ENCODE data around the gene FAM20A.
"Not testable (repeated sequence)": the region's sequence is repeated elsewhere in the genome, so short reads cannot be mapped to it uniquely, and the experiment has no call there.

FAM20A gene

GRCh38 chr17:68564415-68565111 is 36.6 kb downstream of the FAM20A start:
- DNase-seq = no peak

- no peak for DNase-seq
Measured at GRCh38 chr17:68562736-68563135, 38.4 kb downstream of the FAM20A start.

GRCh38 chr17:68560966-68561720 is 40.0 kb downstream of the FAM20A start:
- DNase-seq = no peak

- no peak for DNase-seq
Measured at GRCh38 chr17:68559316-68559715, 41.9 kb downstream of the FAM20A start.

- DNase-seq = no peak
Measured at GRCh38 chr17:68556551-68556950, 44.6 kb downstream of the FAM20A start.

GRCh38 chr17:68544111-68544915 is 56.9 kb downstream of the FAM20A start:
- no peak for DNase-seq

- DNase-seq = no peak
Measured at GRCh38 chr17:68542698-68543463, 58.3 kb downstream of the FAM20A start.

GRCh38 chr17:68541816-68542215 is 59.4 kb downstream of the FAM20A start:
- no peak for DNase-seq

GRCh38 chr17:68540981-68541380 is 60.2 kb downstream of the FAM20A start:
- DNase-seq = no peak

- no peak for DNase-seq
Measured at GRCh38 chr17:68539548-68540467, 61.4 kb downstream of the FAM20A start.

- no peak for DNase-seq
Measured at GRCh38 chr17:68535922-68536321, 65.2 kb downstream of the FAM20A start.

GRCh38 chr17:68534695-68535088 is 66.5 kb downstream of the FAM20A start:
- no peak for DNase-seq

GRCh38 chr17:68533887-68534694 is 67.1 kb downstream of the FAM20A start:
- no peak for DNase-seq

GRCh38 chr17:68532826-68533225 is 68.3 kb downstream of the FAM20A start:
- DNase-seq = no peak

GRCh38 chr17:68531252-68531651 is 69.9 kb downstream of the FAM20A start:
- no peak for DNase-seq

GRCh38 chr17:68527314-68527713 is 73.9 kb downstream of the FAM20A start:
- no peak for DNase-seq

GRCh38 chr17:68526548-68526947 is 74.6 kb downstream of the FAM20A start:
- no peak for DNase-seq

GRCh38 chr17:68522266-68522665 is 78.9 kb downstream of the FAM20A start:
- DNase-seq = no peak

GRCh38 chr17:68519911-68520310 is 81.3 kb downstream of the FAM20A start:
- DNase-seq = no peak

- not testable (repeated sequence) for DNase-seq
Measured at GRCh38 chr17:68519051-68519450, 82.1 kb downstream of the FAM20A start.
